RPMI7951 (cell line): ENCODE measurements around the gene TMEM190. TPM values are rescaled to one million over a fixed set of nuclear protein-coding genes. Genes with fewer than 3 reads are reported as not detected.

Source experiments
- DNase-seq: peaks from one replicate; pipeline ENCODE4 v3.0.0-alpha.2; 2012; ENCODE audit warnings: low read depth
- total RNA-seq: library from RNA; depleted of rRNA; stranded (reverse); fragments of >200 nt; shearing (Covaris generic); gene quantifications from 2 replicates; pipeline ENCODE4 v1.2.3, GENCODE V29; 2014

Gene TMEM190
- total RNA-seq, 1 experiment from 2014 or later, result not detected

DNA sequence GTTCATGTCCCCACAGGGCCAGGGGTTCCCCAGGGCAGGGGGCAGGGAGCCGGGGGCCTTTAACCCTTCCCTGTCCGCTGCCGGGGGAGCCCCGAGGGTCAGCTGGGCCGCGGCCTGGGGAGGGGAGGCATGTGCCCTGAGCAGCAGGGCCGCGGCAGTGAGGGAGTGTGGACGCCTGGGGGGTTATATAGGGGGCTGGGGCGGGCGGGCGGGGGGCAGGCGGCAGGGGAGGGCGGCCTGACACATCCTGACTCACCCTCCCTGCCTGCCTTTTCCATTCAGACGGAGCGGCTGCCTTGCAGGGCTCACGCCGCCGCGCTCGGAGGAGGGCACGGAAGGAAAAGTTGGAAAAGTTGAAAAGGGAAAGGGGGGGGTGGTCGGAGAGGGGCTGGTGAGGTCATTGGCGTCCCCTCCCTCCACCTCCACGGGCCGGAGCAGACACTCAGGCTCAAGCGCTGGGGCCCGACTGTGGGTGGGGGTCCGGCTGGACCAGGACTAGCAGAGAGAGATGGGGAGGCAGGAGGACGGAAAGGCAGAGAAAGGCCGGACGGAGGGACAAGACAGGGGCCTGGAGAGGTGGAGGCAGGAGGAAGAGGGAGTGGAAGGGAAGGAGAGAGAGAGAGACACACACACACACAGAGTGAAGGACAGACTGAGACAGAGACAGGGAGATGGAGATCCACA lies 6.2 kb upstream of the TMEM190 start, which contains the start of gene IL11:
IL11 (minus strand) TSS at position 159 of the 684 bp plus-strand sequence; CDS start at position 6, 153 bp downstream.
- peak; percentile 74 for DNase-seq

GRCh38 chr19:55372316-55373081 lies 4.1 kb upstream of the TMEM190 start:
- DNase-seq, result peak; percentile 75

GRCh38 chr19:55373306-55373992 lies 3.2 kb upstream of the TMEM190 start:
- DNase-seq, result no peak

GRCh38 chr19:55373993-55374757 lies 2.5 kb upstream of the TMEM190 start:
- peak; percentile 58 for DNase-seq

- no peak for DNase-seq
Observed at GRCh38 chr19:55377356-55378131, 918 bp downstream of the TMEM190 start.

GRCh38 chr19:55379174-55379573 lies 2.5 kb downstream of the TMEM190 start:
- no peak for DNase-seq

- no peak for DNase-seq
Observed at GRCh38 chr19:55382013-55382412, 5.4 kb downstream of the TMEM190 start.

DNA sequence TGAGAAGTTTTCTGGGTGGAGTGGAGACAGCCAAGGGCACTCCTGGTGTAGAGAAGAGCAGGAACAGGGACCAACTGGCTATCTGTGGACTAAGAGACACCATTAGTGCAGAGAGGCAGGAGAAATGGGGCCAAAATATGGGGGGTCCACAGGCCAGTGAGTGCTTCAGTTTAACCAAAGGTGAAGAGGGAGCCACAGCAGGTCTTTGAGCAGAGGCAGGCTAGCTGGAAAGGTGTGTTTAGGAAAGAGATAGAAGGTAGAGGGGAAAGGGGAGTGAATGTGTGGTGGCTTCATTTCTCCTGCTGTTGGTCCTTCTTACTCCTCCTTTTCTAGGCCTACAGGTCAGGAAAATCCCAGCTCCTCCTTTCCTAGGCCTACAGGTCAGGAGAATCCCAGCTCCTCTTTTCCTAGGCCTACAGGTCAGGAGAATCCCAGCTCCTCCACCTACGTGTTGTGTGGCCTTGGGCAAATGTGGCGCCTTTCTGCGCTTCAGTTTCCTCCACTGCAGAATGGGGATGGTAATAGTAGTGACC lies 6.0 kb downstream of the TMEM190 start:
- no peak for DNase-seq

DNA sequence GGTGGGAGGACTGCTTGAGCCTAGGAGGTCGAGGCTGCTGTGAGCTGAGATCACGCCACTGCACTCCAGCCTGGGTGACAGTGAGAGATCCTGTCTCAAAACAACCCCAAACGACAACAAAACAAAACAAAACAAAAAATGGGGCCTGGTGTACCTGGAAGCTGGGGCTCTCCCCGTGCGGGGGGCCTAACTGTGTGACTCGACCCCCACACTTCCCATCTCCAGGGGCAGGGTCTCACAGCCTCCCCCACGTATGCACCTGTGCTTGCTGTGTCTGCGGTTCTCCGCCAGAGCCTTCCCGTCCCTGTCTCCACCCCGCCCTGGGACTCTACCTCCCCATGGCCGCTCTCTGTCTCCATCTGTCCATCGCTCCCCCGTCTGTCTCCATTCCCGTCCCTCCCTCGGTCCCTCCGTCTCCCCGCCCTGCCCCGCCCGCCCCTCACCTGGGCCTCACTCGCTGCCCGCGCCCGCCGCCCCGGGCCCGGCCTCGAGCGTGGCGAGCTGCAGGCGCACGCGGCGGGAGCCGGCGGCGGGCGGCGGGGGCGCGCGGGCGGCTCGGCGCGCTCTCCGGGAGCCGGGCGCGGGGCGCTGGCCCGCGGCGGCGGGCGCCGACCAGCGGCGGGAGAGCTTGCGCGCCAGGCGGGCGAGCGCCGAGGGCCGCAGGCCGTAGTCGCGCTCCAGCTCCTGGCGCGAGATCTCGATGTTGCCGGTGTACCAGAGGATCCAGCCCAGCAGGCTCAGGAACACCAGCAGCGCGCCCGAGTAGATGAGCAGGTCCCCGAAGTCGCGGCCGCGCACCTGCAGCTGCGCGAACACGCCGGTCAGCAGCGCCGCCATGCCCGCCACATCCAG lies 6.9 kb downstream of the TMEM190 start:
- peak; percentile 69 for DNase-seq

DNA sequence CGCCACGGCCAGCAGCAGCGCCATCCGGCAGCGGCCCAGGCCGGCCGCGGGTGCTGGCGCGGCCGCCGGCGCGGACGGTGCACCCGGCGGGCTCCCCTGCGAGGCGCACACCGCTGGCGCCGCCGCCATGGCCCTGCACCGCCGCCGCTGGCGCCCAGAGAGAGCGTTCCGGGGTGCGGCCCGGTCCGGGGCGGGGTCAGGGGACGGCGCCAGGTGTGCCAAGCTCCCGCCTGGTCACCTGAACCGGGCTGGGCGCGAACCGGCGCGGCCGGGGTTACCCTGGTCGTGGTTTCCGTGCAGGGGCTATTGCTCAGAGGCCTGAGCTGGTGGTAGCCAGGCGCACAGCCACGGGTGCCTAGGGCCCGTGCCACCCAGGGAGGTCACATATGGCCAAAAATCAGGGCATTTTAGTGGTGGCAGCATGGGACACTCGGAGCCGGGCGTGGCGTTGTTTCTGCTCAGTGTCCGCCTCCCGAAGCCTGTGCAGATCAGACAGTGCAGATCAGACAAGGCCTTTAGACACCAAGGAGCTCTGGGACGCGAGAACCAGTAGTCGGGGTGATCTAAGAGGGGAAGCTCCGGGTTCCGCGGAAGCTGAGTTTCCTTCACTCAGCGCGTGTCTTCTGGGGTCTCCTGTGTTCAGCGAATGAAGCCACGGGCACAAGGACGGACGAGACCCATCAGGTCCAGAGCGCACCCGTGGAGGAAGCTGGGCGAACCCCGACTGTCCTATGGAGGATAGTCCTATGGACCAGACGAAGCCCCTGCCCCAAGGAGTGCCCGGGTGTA lies 7.7 kb downstream of the TMEM190 start, which contains the start of gene TMEM238:
TMEM238 (minus strand) TSS at position 162 of the 789 bp plus-strand sequence; CDS start at position 129, 33 bp downstream.
- DNase-seq, result no peak

- DNase-seq, result peak; percentile 94
Observed at GRCh38 chr19:55384920-55385723, 8.5 kb downstream of the TMEM190 start.

DNA sequence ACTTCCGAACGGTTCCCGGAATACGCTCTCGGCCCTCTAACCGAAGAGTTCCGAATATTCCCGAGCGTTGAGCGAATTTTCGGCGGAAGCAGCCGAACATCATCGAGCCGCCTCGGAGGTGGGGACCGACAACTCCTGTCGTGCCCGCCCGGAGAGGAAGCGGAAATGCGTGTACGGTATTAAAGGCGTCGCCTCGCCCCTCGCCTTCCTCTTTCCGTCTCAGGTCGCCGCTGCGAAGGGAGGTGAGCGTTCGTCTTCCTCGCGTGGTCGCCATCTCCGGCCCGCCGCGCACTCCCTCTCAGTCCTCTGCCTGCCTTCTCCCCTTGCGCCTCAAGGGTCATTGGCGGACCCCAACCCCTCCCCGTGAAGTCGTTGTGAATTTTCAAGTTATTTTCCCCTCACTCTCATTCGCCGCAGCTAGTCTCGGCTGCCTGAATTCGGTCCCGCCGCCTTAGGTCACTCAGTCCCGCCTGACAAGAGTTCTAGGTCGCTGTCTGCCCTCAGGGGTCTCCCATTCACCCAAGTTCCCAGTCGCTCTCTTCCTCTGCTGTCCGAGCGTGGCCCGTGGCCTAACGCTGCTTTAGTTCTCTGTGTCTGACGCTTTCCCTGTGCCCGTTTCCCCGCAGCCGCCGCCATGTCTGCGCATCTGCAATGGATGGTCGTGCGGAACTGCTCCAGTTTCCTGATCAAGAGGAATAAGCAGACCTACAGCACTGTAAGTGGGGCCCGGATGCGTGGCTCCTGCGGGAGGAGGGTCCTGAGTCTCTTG lies 9.3 kb downstream of the TMEM190 start, which contains the start of gene RPL28:
RPL28 (plus strand) TSS at position 209 of the 769 bp plus-strand sequence; CDS start at position 635, 426 bp downstream.
- DNase-seq, result peak; percentile 97

DNA sequence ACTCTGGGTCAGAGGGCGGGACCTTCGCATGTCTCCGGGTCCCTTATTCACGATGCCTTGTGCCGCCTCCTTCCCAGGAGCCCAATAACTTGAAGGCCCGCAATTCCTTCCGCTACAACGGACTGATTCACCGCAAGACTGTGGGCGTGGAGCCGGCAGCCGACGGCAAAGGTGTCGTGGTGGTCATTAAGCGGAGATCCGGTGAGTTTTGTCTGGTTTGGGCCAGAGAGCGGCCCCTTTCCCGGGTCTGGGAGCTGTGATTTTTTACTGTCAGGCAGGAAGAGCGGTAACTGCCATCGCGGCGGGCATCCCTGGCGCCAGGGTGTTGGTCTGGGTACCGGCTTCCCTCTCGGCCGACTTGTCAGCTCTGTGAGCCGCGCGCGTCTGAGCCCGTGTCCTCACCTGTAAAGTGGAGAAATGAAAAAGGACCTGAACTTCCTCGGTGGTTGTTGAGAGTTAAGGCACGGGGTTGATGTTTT lies 9.9 kb downstream of the TMEM190 start:
- no peak for DNase-seq

GRCh38 chr19:55387736-55388497 lies 11.3 kb downstream of the TMEM190 start:
- no peak for DNase-seq

DNA sequence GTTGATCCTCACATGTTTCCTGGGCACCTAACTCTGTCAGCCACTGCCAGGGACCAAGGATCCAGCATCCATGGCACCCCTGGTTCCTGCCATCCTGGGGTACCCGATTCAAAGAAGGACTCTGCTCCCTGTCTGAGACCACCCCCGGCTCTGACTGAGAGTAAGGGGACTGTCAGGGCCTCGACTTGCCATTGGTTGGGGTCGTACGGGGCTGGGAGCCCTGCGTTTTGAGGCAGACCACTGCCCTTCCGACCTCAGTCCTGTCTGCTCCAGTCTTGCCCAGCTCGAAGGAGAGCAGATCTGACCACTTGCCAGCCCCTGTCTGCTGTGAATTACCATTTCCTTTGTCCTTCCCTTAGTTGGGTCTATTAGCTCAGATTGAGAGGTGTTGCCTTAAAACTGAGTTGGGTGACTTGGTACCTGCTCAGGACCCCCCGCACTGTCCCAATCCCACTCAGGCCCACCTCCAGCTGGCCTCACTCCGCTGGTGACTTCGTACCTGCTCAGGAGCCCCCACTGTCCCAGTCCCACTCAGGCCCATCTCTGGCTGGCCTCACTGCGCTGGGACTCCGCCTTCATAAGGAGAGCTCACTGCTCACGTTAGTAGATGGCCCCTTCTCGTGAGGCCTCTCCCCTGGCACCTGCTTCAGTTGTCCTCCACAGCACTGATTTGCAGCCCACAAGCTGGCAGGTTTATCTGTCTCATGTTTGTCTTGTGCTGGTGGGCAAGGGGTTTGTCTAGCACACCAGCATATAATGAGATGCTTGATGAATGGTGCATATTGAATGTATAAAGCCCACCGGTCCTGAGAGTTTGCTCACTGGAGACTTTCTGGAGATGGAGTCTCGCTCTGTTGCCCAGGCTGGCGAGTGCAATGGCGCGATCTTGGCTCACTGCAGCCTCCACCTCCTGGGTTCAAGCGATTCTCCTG lies 13.0 kb downstream of the TMEM190 start:
- no peak for DNase-seq
